Measurements from ENCODE around the gene AUTS2.

AUTS2 gene

DNA sequence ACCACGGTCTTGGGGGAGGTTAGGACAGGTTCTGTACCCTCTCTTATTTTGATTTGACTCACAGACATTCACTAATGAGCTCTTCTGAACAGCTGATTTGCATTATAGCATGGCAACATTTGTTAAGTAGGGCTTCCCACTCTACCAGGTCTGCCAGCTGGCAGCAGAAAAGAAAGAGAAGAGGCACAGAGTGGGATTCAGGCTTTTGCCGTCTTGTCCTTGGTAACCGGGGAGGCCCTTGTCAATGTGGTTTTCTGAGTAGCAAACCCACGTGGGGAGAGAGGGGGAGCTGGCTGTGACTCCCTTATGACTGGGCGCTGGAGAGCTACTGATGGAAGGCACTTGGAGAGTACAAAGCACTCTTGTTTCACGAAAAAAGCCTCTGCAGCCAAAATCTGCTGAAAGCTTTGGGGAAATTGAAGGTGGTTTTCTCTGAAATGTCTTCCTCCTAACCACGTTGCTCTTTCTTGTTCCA is 1178.4 kb downstream of the AUTS2 start:
- DNase-seq (ENCODE audit: low read depth in 1 of 2, low spot score in 1 of 2): no peak

DNA sequence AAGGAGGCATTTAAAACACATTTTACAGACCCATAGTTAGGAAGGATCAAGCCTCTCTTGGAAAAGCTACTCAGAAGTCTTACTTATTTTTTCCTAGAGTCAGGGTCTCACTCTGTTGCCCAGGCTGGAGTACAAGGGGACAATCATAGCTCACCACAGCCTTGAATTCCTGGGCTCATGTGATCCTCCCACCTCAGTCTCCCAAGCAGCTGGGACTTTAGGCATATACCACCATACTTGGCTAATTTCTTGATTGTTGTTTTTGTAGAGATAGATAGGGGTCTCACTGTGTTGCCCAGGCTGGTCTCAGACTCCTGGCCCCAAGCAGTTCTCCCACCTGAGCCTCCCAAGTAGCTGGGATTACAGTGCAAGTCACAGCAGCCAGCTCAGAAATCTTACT is 1179.0 kb downstream of the AUTS2 start:
- DNase-seq (ENCODE audit: low read depth in 1 of 2, low spot score in 1 of 2): no peak

DNA sequence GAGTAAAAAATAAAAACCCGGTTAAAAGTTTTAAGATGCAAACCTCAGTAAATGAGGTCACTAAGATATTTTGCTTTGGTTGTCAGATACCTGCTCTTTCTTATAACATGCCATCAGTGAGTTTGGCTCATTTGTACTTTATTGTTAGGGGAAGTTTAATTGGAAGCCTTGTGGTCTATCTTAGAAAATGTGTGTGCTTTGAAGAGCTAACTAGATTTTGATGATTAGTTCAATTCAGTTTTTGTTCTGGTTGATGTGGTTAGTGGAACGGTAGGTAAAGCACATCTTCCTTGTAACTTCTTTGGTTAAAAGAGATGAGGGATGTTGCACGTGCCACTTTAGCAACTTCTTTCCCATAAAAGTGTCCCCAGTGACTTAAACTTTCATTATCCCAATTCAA is 1180.3 kb downstream of the AUTS2 start:
- DNase-seq (ENCODE audit: low read depth in 1 of 2, low spot score in 1 of 2): no peak

DNA sequence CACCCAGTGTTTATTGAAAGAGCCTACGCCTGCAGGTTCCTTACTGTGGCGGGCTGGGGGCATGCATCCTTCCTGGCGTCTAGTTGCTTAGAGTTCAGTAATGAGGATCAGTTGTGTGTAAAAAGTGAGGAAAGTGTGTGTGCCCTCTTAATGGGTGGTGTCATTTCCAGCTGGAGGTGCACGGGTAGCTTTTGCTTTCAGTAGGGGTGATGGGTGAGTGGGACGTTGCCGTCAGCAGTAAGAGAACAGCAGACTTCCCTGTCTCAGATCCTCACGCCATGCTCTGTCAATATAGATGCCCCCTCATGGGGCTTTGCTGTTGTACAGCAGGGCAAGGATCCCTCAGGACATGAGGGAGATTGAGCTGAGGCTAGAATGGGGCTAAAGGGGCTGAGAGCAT is 1181.0 kb downstream of the AUTS2 start:
- DNase-seq (ENCODE audit: low read depth in 1 of 2, low spot score in 1 of 2): no peak

DNA sequence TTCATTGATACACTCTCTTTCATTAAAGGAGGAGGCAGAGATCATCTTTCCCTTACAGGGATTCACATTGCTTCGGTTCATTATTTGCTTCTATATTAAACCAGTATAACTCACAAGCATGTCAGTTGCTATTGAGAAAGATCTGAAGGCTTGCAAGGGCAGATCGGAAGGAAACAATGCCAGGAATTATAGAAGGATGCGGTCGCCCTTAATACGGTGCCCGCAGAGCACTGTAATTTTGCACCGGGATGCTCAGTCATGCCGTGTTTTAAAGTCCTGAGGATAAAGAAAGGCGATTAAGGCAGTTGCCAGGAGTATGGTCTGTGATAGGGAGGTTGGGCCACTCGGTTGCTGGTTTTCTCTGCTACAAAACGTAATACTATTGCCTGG is 1183.6 kb downstream of the AUTS2 start:
- DNase-seq (ENCODE audit: low read depth in 1 of 2, low spot score in 1 of 2): no peak

DNA sequence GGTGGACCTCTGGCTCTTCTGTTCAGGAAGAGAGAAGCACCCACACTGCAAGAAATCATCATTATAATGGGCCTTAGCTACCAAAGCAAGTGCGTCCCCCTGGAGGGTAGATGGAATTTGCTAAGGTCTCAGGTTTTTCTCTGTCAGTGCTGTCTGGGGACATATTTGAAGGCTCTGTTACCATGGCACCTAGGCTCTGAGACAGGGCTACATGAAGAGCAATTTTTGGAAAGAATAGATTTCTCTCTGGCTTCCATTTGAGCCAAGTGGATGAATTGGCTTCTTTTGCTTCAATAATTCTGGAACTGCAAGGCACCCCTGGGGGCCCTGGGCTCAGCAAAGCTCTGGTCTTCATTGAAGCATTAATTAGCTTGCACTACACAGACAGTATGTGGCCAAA is 1184.5 kb downstream of the AUTS2 start:
- DNase-seq (ENCODE audit: low read depth in 1 of 2, low spot score in 1 of 2): no peak

DNA sequence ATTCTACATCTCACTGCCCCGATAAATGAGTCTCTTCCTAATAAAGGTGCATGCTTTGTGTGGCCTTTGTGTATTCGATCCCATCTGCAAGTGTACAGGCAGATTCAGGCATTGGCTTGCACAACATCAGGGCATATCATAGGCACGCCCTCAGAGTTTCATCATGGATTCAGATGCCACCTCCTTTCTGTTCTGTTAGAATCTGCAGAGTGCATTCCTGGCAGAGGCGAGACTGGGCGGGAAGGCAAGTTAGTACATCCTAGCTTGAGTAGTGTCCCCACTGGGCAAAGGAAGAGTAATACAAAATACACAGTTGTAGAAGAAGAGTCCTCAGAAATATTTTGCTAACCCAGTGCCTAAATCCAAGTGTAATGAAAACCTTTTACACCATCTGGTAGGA is 1187.2 kb downstream of the AUTS2 start:
- no peak for DNase-seq (ENCODE audit: low read depth in 1 of 2, low spot score in 1 of 2)

DNA sequence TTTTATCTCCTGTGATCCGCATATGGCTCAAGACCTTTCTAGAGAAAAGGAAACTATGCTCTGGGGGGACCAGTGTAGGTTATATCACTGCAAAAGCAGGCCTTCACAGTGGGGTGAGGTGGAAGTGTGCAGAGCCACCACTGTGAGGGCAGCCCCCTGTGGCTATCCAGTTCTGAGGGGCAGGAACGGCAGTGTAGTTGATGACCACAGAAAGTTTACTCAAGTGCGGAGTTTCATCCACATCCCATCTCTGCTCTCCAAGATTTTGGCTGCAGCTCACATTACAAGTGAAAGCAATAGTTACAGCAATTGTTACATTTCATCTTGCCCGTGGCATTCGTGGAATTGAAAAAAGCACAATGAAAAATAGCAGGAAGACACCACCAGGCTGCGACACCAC is 1187.8 kb downstream of the AUTS2 start:
- no peak for DNase-seq (ENCODE audit: low read depth in 1 of 2, low spot score in 1 of 2)

DNA sequence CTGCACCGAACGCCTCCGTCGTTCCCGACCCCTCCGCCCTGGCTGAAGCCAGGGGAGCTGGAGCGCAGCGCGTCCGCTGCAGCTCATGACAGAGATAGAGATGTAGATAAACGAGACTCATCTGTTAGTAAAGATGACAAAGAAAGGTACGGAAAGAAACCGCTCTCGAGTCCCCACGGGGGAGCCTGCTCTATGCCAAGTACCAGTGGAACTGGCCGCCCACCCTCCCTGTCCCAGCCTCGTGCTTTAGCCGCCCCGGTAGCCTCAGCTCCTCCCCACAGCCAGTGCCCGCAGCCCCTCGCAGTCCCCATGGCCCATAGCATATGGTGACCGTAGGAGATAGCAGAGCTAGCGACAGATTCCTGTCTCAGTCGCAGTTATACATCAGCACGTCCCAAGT is 1189.0 kb downstream of the AUTS2 start:
- no peak for DNase-seq (ENCODE audit: low read depth in 1 of 2, low spot score in 1 of 2)

DNA sequence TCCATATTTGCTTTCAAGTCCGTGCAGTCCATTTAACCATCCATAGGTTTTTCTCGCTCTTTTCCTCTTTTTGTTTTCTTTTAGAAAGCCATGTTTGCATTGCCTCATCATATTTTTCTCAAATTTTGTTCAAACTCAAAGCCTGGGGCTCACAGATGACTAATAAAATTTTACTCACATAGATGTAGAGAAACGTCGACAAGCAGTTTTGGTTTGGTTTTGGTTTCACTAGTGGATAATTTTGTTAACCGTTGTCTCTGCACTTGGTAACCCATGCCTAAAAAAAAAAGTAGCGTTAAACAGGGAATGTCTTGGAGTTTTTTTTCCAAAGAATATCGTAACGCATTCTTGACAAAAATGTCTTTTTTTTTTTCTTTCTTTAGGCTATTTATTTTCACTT is 1189.5 kb downstream of the AUTS2 start:
- no peak for DNase-seq (ENCODE audit: low read depth in 1 of 2, low spot score in 1 of 2)

DNA sequence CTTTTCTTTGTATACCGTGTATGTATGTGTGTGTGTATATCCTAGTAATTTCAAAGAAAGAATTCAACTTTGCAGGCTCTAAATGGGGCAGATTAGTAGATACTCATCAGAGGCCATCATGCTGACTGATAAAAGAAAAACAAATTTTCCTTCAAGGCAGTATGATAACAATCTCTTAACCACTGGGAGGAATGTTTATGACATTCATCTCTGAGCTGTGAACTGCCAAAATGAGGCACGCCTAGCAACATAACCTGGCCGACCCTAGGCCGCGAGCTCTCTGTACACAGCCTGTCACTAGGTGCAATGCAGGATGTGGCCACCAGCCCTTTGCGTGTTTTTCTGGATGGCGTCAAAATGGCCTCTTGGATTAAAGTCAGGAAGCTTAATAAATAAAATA is 1190.0 kb downstream of the AUTS2 start:
- no peak for DNase-seq (ENCODE audit: low read depth in 1 of 2, low spot score in 1 of 2)

DNA sequence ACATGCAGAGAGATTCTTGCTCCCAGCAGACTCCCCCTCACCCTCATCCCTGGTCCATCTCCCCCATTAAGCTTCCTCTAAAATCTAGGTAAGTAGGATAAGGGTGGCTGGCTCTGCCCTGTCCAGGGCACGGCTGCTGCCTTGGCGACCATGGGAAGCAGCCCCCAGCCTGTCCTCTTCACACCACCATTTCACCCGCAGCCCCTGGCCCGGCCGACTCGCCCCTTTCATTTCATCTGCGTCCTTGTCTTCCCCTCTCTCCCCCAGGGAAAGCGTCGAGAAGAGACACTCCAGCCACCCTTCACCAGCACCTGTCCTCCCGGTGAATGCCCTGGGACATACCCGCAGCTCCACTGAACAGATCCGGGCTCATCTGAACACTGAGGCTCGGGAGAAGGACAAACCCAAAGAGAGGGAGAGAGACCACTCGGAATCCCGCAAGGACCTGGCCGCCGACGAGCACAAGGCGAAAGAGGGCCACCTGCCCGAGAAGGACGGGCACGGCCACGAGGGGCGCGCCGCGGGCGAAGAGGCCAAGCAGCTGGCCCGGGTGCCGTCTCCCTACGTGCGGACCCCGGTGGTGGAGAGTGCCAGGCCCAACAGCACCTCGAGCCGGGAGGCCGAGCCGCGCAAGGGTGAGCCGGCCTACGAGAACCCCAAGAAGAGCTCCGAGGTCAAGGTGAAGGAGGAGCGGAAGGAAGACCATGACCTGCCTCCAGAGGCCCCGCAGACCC is 1191.4 kb downstream of the AUTS2 start:
- DNase-seq (ENCODE audit: low read depth in 1 of 2, low spot score in 1 of 2): no peak

DNA sequence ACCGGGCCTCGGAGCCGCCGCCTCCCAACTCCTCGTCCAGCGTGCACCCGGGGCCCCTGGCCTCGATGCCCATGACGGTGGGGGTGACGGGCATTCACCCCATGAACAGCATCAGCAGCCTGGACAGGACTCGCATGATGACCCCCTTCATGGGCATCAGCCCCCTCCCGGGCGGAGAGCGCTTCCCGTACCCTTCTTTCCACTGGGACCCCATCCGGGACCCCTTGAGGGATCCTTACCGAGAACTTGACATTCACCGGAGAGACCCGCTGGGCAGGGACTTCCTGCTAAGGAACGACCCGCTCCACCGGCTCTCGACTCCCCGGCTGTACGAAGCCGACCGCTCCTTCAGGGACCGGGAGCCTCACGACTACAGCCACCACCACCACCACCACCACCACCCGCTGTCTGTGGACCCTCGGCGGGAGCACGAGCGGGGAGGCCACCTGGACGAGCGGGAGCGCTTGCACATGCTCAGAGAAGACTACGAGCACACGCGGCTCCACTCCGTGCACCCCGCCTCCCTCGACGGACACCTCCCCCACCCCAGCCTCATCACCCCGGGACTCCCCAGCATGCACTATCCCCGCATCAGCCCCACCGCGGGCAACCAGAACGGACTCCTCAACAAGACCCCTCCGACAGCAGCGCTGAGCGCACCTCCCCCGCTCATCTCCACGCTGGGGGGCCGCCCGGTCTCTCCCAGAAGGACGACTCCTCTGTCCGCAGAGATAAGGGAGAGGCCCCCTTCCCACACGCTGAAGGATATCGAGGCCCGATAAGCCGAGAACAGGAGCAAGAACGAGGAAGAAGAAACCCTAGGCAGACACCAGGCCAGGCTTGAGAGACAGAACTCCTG is 1192.2 kb downstream of the AUTS2 start:
- no peak for DNase-seq (ENCODE audit: low read depth in 1 of 2, low spot score in 1 of 2)

DNA sequence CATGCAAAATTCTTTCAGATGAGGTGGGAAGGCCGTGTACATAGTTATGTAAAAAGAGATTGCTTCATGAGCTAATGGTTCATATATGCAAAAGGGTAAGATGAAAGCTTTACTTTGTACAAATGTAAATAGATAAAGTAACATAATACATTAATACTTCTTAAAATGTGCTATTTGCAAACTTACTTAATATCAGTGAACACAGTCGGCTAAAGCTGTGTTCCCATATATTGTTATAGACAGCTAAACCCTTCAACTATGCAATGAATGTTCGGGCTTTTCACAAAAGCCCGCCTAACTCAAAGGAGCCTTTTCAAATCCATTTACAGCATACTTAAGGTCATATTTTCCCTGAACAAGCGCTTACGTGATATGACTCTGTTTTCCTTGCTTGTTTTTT is 1193.1 kb downstream of the AUTS2 start:
- no peak for DNase-seq (ENCODE audit: low read depth in 1 of 2, low spot score in 1 of 2)

DNA sequence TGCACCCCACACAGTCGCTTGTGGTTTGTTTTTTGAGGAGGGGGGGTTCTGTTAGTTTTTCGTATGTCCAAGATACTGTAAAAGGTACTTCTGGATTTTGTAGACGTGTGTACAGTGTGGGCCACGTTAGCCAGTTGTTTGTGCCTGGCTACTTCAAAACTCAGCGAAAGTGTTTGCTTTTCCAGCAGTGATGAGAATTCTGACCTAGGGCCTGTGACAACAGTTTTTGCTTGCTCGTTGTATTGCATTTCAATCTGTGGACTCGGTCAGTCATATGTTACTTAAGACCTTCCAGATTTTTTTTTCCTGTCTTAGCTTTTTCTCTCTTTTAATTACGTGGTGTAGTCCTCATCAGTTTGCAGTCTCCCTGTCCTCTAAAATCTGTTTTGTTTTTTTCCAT is 1194.8 kb downstream of the AUTS2 start:
- no peak for DNase-seq (ENCODE audit: low read depth in 1 of 2, low spot score in 1 of 2)

DNA sequence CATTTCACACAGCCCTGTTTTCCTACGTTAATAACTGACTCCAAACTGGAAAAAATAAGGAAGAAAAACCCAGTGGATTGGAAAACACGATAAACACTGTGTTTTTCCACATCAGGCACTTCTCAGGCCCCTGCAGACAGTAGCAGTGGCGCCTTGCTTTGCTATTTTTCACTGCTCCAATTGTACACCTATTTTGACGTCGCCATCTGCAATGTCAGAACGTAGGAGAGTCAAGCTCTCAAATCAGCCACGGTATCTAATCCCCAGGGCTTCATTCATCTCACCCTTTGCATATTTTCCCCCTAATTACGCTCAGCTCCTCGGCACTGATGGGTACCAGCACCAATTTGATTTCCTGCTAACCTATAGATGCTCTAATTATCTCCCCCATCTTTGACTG is 1195.5 kb downstream of the AUTS2 start:
- no peak for DNase-seq (ENCODE audit: low read depth in 1 of 2, low spot score in 1 of 2)

DNA sequence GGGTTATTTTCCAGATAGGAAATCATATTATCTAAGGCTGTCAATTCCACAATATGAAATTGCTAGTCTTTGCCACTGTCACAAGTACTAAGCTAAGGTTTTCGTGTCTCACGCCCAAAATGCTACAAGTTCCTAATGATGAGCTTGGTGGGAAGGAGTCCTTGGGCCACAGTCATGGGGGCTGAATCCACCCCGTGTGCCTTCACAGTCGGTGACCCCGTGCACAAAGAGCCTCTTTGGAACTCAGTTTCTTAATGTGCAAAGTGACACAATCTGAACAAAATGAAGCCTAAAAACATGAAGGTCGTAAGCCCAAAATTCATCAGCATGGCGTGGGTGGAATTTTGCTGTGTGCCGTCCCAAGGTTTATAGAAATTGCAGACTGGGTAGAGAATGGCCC is 1196.7 kb downstream of the AUTS2 start:
- DNase-seq (ENCODE audit: low read depth in 1 of 2, low spot score in 1 of 2): no peak

DNA sequence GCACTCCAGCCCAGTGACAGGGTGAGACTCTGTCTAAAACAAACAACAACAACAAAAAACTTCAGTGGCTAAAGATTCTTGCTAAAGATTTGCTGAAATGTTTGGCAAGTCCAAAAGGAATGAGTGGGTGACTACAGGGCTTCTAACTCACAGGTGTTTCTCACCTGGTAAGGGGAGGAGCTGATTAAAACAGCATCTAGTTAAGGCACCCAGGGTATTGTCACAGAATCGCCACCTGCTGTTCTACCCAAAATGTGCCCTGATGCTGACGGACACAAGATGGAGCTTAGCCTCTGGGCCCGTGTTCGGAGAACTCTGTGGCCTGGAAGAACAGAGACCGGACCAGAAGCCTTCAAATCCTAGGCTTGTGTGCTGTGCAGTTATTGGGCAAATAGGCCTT is 1197.7 kb downstream of the AUTS2 start:
- no peak for DNase-seq (ENCODE audit: low read depth in 1 of 2, low spot score in 1 of 2)

DNA sequence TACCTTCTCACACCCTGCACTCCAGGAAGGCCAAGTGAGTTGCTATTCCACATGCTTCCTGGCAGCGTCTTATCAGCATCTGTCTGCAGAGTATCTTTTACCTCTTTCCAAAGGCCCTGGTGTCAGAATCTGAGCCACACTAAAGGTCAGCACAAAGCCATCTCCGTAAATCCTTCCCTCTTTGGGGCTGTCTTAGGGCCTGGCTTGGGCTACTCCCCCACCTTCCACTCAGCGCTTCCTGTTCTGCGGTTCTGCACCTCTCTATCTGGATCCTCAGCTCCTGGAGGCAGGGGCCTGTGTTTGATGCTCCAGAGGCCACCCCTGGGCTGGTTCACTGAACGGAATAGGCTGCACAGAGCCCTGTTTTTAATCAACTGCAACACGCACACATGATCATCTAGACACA is 1198.8 kb downstream of the AUTS2 start:
- no peak for DNase-seq (ENCODE audit: low read depth in 1 of 2, low spot score in 1 of 2)

DNA sequence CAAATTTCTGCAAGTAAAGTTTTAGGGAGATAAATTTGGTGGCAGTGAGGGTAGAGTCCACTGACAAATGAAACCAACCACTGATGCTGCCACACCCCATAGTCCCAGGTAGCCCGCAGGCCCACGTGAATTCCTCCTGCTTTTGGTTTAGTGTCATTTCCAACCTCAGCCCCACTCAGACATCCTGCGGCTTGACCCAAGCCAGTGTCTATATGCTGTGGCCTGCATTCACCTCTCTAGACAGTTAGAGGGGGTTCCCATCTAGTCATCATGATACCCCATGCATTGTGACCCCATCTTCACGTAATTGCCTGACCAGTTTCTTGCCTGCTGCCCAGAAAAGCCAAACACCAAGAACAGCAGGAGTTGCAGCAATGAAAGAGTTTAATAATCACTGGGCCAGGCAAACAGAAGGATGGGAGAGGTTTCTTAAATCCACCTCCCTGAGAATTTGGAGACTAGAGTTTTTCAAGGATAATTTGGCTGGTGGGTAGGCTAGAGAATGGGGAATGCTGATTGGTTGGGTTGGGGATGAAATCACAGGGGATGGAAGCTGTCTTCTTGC is 1201.6 kb downstream of the AUTS2 start:
- DNase-seq (ENCODE audit: low read depth in 1 of 2, low spot score in 1 of 2): no peak

DNA sequence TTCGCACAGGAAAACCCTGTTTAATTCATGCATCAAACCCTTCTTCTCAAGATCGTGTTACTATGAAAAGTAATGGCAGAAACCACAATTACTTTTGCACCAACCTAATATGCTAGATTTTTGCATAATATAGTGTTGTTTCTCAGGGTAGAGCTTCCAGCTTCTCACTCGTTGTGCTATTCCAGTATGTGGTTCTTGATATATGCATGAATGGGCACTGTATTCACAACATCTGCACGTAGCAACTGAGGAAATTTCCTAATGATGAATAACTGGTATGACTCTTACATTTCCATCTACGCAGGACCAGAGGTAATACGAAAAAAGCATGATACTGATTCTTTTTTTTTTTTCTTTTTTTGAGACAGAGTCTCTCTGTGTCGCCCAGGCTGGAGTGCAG is 1207.1 kb downstream of the AUTS2 start:
- no peak for DNase-seq (ENCODE audit: low read depth in 1 of 2, low spot score in 1 of 2)

DNA sequence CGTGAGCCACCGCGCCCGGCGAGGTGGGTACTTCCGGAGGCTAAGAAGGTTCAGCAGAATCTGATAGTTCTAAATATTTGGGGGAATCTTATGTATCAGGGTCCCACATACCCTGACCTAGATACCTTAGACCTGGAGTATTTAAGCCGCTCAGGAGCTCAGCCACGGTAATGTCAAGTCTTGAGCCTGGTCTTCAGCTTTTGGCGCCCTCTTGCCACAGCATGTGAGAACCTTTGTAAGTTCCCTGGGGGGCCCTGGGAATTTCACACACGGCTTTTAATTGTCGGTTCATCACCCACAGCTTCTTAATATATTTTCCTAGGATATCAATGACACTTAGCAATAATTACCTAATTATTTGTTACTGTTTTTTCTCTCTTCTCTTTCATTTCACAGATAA is 1209.4 kb downstream of the AUTS2 start:
- DNase-seq (ENCODE audit: low read depth in 1 of 2, low spot score in 1 of 2): no peak
